Glutamatergic neuron (in vitro differentiated cells): ENCODE measurements around the gene AKAP12. TPM values are rescaled to one million over a fixed set of nuclear protein-coding genes. Genes with fewer than 3 reads are reported as not detected.
A peak's percentile ranks its signal among the peaks of the same experiment; 100 is the strongest.

ENCODE experiments used
- DNase-seq: peaks from one replicate; pipeline ENCODE4 v3.0.0; 2022
- H3K27ac Mint-ChIP-seq: one replicate; pipeline ENCODE4 v1.8.0; 2020; ENCODE audit warnings: mild to moderate bottlenecking, mixed read lengths, inconsistent platforms; ENCODE audit not compliant: unreplicated experiment
- H3K27me3 Mint-ChIP-seq: one replicate; pipeline ENCODE4 v1.8.0; 2020; ENCODE audit warnings: mild to moderate bottlenecking, moderate library complexity, mixed read lengths, inconsistent platforms; ENCODE audit not compliant: unreplicated experiment
- H3K36me3 Mint-ChIP-seq: one replicate; pipeline ENCODE4 v1.8.0; 2020; ENCODE audit warnings: mild to moderate bottlenecking, mixed read lengths, inconsistent platforms; ENCODE audit not compliant: unreplicated experiment
- H3K4me1 Mint-ChIP-seq: one replicate; pipeline ENCODE4 v1.8.0; 2020; ENCODE audit warnings: mild to moderate bottlenecking, low read depth, mixed read lengths, inconsistent platforms; ENCODE audit not compliant: unreplicated experiment
- H3K4me3 Mint-ChIP-seq: one replicate; pipeline ENCODE4 v1.8.0; 2020; ENCODE audit warnings: mild to moderate bottlenecking, mixed read lengths, inconsistent platforms; ENCODE audit not compliant: unreplicated experiment
- H3K9me3 Mint-ChIP-seq: one replicate; pipeline ENCODE4 v1.8.0; 2020; ENCODE audit warnings: mild to moderate bottlenecking, moderate library complexity, mixed read lengths, inconsistent platforms; ENCODE audit not compliant: unreplicated experiment
- total RNA-seq: library from RNA; stranded (reverse); fragmentation: NEBNext Ultra II Directional; extraction: Animal tissue kit (Norgen Biotek cat#: 25700); gene quantifications from one replicate; pipeline ENCODE4 v1.2.1, GENCODE V29; 2021; ENCODE audit not compliant: unreplicated experiment
- TF ChIP-seq, protein P1 (sequence below): fragments of 200-600 bp; sonication (generic); IDR thresholded peaks from one replicate; pipeline ENCODE4 v1.5.0; 2021; ENCODE audit not compliant: partially characterized antibody, unreplicated experiment

AKAP12 gene
- total RNA-seq, 1 donor from 2014 or later, result 240 TPM

DNA sequence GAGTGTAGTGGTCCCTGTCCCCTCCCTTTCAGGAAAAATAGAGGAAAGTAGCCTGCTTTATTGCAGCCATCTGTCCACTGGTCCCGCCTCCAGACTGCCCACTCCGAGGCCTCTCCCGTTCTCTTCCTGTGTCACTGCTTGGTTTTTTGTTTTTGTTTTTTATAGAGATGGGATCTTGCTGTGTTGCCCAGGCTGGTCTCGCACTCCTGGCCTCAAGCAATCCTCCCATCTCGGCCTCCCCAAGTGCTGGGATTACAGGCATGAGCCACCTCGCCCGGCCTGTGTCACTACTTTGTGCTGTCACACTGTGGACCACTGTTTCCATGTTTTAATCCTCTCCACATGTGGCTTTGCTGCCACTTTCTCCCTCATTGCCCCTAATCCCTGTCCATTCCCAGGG is 80.4 kb downstream of the AKAP12 start:
- TF ChIP-seq, protein P1, sequence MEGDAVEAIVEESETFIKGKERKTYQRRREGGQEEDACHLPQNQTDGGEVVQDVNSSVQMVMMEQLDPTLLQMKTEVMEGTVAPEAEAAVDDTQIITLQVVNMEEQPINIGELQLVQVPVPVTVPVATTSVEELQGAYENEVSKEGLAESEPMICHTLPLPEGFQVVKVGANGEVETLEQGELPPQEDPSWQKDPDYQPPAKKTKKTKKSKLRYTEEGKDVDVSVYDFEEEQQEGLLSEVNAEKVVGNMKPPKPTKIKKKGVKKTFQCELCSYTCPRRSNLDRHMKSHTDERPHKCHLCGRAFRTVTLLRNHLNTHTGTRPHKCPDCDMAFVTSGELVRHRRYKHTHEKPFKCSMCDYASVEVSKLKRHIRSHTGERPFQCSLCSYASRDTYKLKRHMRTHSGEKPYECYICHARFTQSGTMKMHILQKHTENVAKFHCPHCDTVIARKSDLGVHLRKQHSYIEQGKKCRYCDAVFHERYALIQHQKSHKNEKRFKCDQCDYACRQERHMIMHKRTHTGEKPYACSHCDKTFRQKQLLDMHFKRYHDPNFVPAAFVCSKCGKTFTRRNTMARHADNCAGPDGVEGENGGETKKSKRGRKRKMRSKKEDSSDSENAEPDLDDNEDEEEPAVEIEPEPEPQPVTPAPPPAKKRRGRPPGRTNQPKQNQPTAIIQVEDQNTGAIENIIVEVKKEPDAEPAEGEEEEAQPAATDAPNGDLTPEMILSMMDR, result no peak
- Mint-ChIP-seq H3K36me3 (peaks cover 5% of the 10 kb centered on the region), H3K4me3 (no peak overlapping the region), H3K4me1 (peaks cover 28% of the 10 kb centered on the region), H3K27me3 (peaks cover 7% of the 10 kb centered on the region), H3K27ac (peak overlapping the region; percentile 48), H3K9me3 (peaks cover 28% of the 10 kb centered on the region)
- DNase-seq, result no peak

DNA sequence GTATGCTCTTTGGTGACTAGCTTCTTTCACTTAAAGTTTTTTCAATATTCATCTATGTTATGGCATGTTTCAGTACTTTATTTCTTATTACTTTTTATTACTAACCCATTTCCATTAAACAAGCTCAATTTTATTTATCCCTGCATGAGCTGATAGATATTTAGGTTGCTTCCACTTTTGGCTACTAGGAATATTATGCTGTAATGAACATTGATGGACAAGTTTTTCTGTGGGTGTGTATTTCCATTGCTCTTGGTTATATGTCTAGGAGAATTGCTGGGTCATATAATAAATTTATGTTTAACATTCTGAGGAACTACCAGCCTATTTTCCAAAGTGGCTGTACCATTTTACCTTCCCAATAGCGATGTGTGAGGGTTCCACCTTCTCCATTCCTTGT is 81.7 kb downstream of the AKAP12 start:
- peaks cover 35% of the 10 kb centered on the region for H3K4me1 Mint-ChIP-seq
- peaks cover 24% of the 10 kb centered on the region for H3K9me3 Mint-ChIP-seq
- DNase-seq, result no peak
- no peak overlapping the region for H3K27ac Mint-ChIP-seq
- H3K36me3 Mint-ChIP-seq, result peaks cover 5% of the 10 kb centered on the region
- H3K27me3 Mint-ChIP-seq, result peaks cover 7% of the 10 kb centered on the region
- TF ChIP-seq, protein P1, result no peak
- H3K4me3 Mint-ChIP-seq, result no peak overlapping the region

DNA sequence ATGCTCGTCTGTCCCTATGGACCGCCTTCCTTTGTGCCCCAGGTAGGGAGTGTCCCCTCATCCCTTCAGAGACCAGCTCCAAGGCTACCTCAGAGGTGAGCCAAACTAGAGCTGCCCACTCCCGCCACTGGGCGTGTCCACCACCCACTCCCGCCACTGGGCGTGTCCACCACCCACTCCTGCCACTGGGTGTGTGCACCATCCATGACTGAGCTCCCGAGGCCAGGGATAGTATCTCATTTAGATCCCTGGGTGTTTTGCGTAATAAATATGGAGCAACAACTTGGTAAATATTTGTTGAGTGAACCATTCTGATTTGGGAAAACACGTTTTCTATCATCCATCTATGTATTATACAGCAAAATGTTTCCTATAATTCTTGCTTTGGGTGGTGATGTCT is 82.8 kb downstream of the AKAP12 start:
- no peak overlapping the region for H3K27ac Mint-ChIP-seq
- peaks cover 23% of the 10 kb centered on the region for H3K9me3 Mint-ChIP-seq
- H3K36me3 Mint-ChIP-seq, result peaks cover 5% of the 10 kb centered on the region
- no peak for DNase-seq
- H3K4me1 Mint-ChIP-seq, result peaks cover 35% of the 10 kb centered on the region
- H3K27me3 Mint-ChIP-seq, result peaks cover 7% of the 10 kb centered on the region
- TF ChIP-seq, protein P1, result no peak
- peak overlapping the region; percentile 21 for H3K4me3 Mint-ChIP-seq

DNA sequence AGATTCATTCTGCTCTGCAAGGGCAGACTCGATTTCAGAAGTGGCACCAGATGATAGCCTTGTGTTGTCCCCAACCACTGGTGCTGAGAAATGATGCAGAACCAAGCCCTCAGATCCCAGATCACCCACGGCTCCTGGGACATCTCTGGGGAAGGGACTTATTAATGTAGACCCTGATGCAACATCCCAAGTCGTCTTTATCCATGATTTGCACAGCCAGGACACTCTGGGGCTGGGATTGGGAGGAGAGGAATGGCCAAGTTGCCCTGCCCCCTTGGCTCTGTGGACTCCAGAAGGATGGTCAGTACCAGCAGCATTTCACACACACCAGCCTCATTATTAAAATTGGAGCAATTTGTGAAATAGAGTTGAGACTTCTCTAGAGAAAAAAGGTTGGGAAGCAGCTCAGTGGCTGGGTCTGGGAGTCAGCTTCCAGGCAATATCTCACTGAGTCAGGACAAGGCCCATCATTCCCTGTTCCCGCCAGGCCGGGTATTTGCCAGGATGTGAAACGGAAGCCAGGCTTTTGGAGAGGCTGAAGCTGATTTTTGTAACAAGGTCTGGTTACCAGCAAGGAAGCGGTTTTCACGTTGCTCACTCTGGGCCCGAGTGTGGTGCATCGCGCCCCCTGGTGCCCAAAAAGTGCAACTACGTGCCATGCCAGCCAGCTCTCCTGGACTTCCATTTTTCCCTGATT is 84.2 kb downstream of the AKAP12 start:
- TF ChIP-seq, protein P1, result peak; percentile 99
- peaks cover 7% of the 10 kb centered on the region for H3K27me3 Mint-ChIP-seq
- peaks cover 5% of the 10 kb centered on the region for H3K36me3 Mint-ChIP-seq
- peaks cover 23% of the 10 kb centered on the region for H3K9me3 Mint-ChIP-seq
- H3K4me1 Mint-ChIP-seq, result peaks cover 35% of the 10 kb centered on the region
- H3K4me3 Mint-ChIP-seq, result peak overlapping the region; percentile 75
- peak overlapping the region; percentile 73 for H3K27ac Mint-ChIP-seq
- DNase-seq, result peak; percentile 91

DNA sequence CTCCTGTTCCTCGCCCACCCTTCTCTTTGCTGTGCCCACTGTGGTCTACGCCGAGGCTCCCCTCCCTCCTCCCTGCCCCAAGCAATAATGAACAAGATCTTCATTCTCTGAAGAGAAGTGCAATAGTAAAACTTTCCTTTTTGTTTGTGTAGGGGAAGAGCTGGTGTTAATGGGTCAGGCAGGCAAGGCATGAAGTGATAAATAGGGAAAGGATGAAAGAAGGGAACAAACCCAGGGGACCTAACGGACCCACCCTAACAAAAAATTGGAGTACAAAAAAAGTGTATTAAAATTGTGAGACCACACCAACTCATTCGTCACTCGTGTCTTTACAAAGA is 84.7 kb downstream of the AKAP12 start:
- Mint-ChIP-seq H3K9me3 (peaks cover 25% of the 10 kb centered on the region), H3K4me3 (peak overlapping the region; percentile 69), H3K36me3 (peaks cover 5% of the 10 kb centered on the region), H3K4me1 (peaks cover 35% of the 10 kb centered on the region), H3K27ac (no peak overlapping the region), H3K27me3 (peaks cover 7% of the 10 kb centered on the region)
- TF ChIP-seq, protein P1, result peak; percentile 60
- no peak for DNase-seq
